GM23248 (cell line): Measurements from ENCODE around the gene ARHGEF28. TPM values are rescaled to one million over a fixed set of nuclear protein-coding genes. Genes with fewer than 3 reads are reported as not detected.

Source experiments
- DNase-seq: peaks from one replicate; pipeline ENCODE4 v3.0.0-alpha.2; 2015
- H2AFZ ChIP-seq: fragments of 200-600 bp; sonication (generic); 2 replicates; pipeline ENCODE4 v1.6.1; 2016; ENCODE audit warnings: antibody characterized with exemption
- H3F3A ChIP-seq: fragments of 200-600 bp; sonication (generic); 2 replicates; pipeline ENCODE4 v1.6.1; 2016; ENCODE audit warnings: mild to moderate bottlenecking, antibody characterized with exemption, mixed run types; ENCODE audit not compliant: insufficient read depth
- H3K27ac ChIP-seq: fragments of 200-600 bp; sonication (generic); 2 replicates; pipeline ENCODE4 v1.5.1; 2016; ENCODE audit warnings: mild to moderate bottlenecking
- H3K27me3 ChIP-seq: fragments of 200-600 bp; sonication (generic); replicated peaks from 2 replicates; pipeline ENCODE4 v1.6.1; 2016; ENCODE audit warnings: mild to moderate bottlenecking; ENCODE audit not compliant: insufficient read depth
- H3K36me3 ChIP-seq: fragments of 200-600 bp; sonication (generic); 2 replicates; pipeline ENCODE4 v1.6.1; 2016; ENCODE audit warnings: low read depth, mild to moderate bottlenecking
- H3K4me1 ChIP-seq: fragments of 200-600 bp; sonication (generic); 2 replicates; pipeline ENCODE4 v1.6.1; 2016; ENCODE audit warnings: mild to moderate bottlenecking; ENCODE audit not compliant: insufficient read depth
- H3K4me2 ChIP-seq: fragments of 200-600 bp; sonication (generic); one replicate; pipeline ENCODE4 v1.6.1; 2016; ENCODE audit warnings: mild to moderate bottlenecking; ENCODE audit not compliant: unreplicated experiment
- H3K4me3 ChIP-seq: fragments of 200-600 bp; sonication (generic); 2 replicates; pipeline ENCODE4 v1.5.1; 2016; ENCODE audit warnings: mild to moderate bottlenecking
- H3K79me2 ChIP-seq: fragments of 200-600 bp; sonication (generic); 2 replicates; pipeline ENCODE4 v1.6.1; 2016; ENCODE audit warnings: mild to moderate bottlenecking; ENCODE audit not compliant: insufficient read depth
- H3K9ac ChIP-seq: fragments of 200-600 bp; sonication (generic); 2 replicates; pipeline ENCODE4 v1.6.1; 2016; ENCODE audit warnings: mild to moderate bottlenecking
- H3K9me2 ChIP-seq: fragments of 200-600 bp; sonication (generic); 2 replicates; pipeline ENCODE4 v1.6.1; 2016; ENCODE audit warnings: mixed run types, mild to moderate bottlenecking, moderate library complexity; ENCODE audit not compliant: insufficient read depth
- H3K9me3 ChIP-seq: fragments of 200-600 bp; sonication (generic); one replicate; pipeline ENCODE4 v1.6.1; 2017; ENCODE audit warnings: low read depth
- H4K20me1 ChIP-seq: fragments of 200-600 bp; sonication (generic); 2 replicates; pipeline ENCODE4 v1.6.0; 2016; ENCODE audit not compliant: insufficient read depth
- EZH2 ChIP-seq: fragments of 200-600 bp; sonication (generic); IDR thresholded peaks from 2 replicates; pipeline ENCODE4 v1.6.1; 2018; ENCODE audit warnings: antibody characterized with exemption, mild to moderate bottlenecking; ENCODE audit not compliant: insufficient read depth, poor library complexity, severe bottlenecking
- EZH2phosphoT487 ChIP-seq: fragments of 200-600 bp; sonication (generic); IDR thresholded peaks from 2 replicates; pipeline ENCODE4 v1.6.1; 2018; ENCODE audit warnings: antibody characterized with exemption, moderate library complexity, mild to moderate bottlenecking, low read depth; ENCODE audit not compliant: insufficient read depth
- WGBS, 2 experiments: methylation state at CpG; one replicate each; pipeline ENCODE4 v1.1.6; 2015 to 2017; ENCODE audit warnings: low lambda C conversion rate in 2 of 2, low coverage in 1 of 2; ENCODE audit errors: missing lambda C conversion rate in 2 of 2; 5-methylcytosine and 5-hydroxymethylcytosine counted together
- in situ Hi-C: fragments of 300-500 bp; cut with MboI; formaldehyde crosslinking; loops from 2 replicates; pipeline ENCODE4 v1.15.0; 2020
- polyA plus RNA-seq: library from polyadenylated mRNA; unstranded; fragments of >200 nt; fragmentation: Nextera tagmentation; extraction: Ambion mirVana; gene quantifications from 2 replicates; pipeline ENCODE4 v1.2.1, GENCODE V29; 2016
- total RNA-seq: library from RNA; depleted of rRNA; stranded (reverse); fragments of >200 nt; shearing (Covaris generic); gene quantifications from 2 replicates; pipeline ENCODE4 v1.2.3, GENCODE V29; 2014

ARHGEF28 gene
- total and polyA plus RNA-seq, 2 experiments from 2014 or later: 5.0 to 9.6 TPM

DNA sequence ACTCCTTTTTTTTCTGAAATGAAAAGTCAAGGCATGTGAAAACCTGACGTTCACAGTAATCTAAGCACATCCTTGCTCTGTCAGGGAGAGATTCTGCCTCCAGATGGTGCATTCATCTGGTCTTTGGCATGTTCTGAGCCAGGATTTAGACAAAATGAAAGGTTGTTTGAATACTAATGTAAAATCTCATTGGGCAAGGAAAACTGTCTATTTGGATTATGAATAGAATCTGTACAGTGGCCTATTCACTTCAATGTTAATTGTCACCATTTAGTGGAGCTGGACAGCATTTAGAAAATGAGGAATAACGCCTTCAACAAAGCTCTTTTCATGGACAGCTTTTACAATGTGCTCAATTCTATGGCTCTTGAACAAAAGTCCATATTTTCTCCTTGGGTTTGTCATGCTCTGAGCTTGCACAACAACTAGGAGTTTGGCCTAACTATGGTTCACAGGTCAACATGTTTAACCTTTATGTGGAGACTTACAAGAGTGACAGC, 28.9 kb downstream of the ARHGEF28 start:
- H3K27me3 ChIP-seq: no peaks in the 10 kb centered on the region
- 55% methylated on average over 2 of the region's 2 CpGs for WGBS, 2 experiments
- in situ Hi-C loops: no loop called here
- H3K36me3 ChIP-seq: no peaks in the 10 kb centered on the region
- H3K9me3 ChIP-seq: no peaks in the 10 kb centered on the region
- no peaks in the 10 kb centered on the region for H4K20me1 ChIP-seq
- no peak overlapping the region for H3K9ac ChIP-seq
- no peak for DNase-seq
- 0 out of 2 replicates have a peak, but pooled peaks cover 3% of the 10 kb centered on the region for H3F3A ChIP-seq
- no peak overlapping the region; the same call in 1 of the 2 replicates for H3K27ac ChIP-seq
- peaks cover 56% of the 10 kb centered on the region for H3K79me2 ChIP-seq
- H3K9me2 ChIP-seq: no peaks in the 10 kb centered on the region; the same call in 1 of the 2 replicates
- TF ChIP-seq EZH2: no peak
- H3K4me1 ChIP-seq: peaks cover 8% of the 10 kb centered on the region
- H3K4me3 ChIP-seq: no peak overlapping the region
- no peak overlapping the region for H3K4me2 ChIP-seq
- no peak overlapping the region for H2AFZ ChIP-seq

DNA sequence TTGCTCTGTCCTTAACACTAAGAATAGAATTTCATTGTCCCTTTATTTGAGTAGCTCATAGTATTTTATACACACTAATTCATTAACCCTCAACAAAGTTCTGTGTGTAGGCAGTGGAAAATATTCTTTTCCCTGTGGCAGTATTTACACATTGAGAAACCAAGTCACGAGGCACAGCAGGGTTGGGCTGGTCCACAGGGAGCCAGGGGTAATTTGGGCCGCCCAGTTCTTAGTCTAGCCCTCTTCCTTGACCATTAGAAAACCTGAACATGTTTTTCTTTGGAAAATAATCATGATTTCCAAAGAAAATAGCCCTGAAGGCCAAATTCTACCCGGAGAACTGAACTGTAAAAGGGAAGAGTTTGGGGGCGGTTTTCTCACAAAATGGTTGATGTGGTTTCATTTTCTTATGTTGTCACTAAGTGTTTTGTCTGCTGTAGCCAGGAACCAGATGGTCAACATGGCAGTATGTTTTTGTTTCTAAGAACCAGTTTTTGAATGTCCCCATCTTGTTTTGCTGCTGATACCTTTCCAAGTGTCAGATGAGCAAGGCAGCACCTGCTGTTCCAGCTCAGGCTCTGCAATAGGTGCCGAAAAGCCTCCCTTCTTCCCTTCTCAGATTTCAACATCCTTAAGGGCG, 29.6 kb downstream of the ARHGEF28 start:
- peaks cover 8% of the 10 kb centered on the region for H3K4me1 ChIP-seq
- H3K4me2 ChIP-seq: no peak overlapping the region
- H3K9me3 ChIP-seq: no peaks in the 10 kb centered on the region
- H3K27me3 ChIP-seq: no peaks in the 10 kb centered on the region
- peaks cover 56% of the 10 kb centered on the region for H3K79me2 ChIP-seq
- no peak overlapping the region for H3K27ac ChIP-seq
- in situ Hi-C loops: no loop called here
- H3F3A ChIP-seq: 0 out of 2 replicates have a peak, but pooled peaks cover 3% of the 10 kb centered on the region
- H4K20me1 ChIP-seq: no peaks in the 10 kb centered on the region
- no peak overlapping the region for H3K4me3 ChIP-seq
- no peaks in the 10 kb centered on the region; the same call in 1 of the 2 replicates for H3K9me2 ChIP-seq
- TF ChIP-seq EZH2: no peak
- no peak for TF ChIP-seq EZH2phosphoT487
- 80 to 82% methylated on average over 6 of the region's 6 CpGs for WGBS, 2 experiments
- no peaks in the 10 kb centered on the region for H3K36me3 ChIP-seq
- no peak overlapping the region for H3K9ac ChIP-seq
- DNase-seq: no peak
- H2AFZ ChIP-seq: no peak overlapping the region

DNA sequence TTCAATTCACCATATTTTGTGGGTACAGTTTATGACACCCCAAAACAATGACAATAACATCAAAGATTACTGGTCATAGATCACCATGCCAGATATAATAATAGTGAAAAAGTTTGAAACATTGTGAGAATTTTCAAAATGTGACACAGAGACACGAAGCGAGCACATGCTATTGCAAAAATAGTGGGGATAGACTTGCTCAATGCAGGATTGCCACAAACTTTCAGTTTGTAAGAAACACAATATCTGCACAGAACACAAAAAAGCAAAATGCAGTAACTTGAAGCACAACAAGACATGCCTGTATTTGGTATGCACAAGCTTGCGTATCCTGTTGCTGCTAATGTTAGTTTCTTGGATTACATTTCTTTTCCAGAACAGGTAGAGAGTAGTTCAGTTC, 35.8 kb downstream of the ARHGEF28 start:
- in situ Hi-C loops: no loop called here
- no peaks in the 10 kb centered on the region for H3K9me3 ChIP-seq
- WGBS, 2 experiments: 96% methylated on average over 3 of the region's 3 CpGs
- H3K27me3 ChIP-seq: no peaks in the 10 kb centered on the region
- no peaks in the 10 kb centered on the region for H3F3A ChIP-seq
- H3K27ac ChIP-seq: no peak overlapping the region
- H4K20me1 ChIP-seq: no peaks in the 10 kb centered on the region
- no peak overlapping the region for H3K4me2 ChIP-seq
- no peaks in the 10 kb centered on the region for H3K4me1 ChIP-seq
- no peak overlapping the region for H2AFZ ChIP-seq
- no peak overlapping the region for H3K4me3 ChIP-seq
- peaks cover 48% of the 10 kb centered on the region for H3K79me2 ChIP-seq
- no peak for DNase-seq
- H3K9ac ChIP-seq: no peak overlapping the region
- no peaks in the 10 kb centered on the region; the same call in 1 of the 2 replicates for H3K9me2 ChIP-seq
- TF ChIP-seq EZH2phosphoT487: no peak
- no peak for TF ChIP-seq EZH2
- H3K36me3 ChIP-seq: no peaks in the 10 kb centered on the region

DNA sequence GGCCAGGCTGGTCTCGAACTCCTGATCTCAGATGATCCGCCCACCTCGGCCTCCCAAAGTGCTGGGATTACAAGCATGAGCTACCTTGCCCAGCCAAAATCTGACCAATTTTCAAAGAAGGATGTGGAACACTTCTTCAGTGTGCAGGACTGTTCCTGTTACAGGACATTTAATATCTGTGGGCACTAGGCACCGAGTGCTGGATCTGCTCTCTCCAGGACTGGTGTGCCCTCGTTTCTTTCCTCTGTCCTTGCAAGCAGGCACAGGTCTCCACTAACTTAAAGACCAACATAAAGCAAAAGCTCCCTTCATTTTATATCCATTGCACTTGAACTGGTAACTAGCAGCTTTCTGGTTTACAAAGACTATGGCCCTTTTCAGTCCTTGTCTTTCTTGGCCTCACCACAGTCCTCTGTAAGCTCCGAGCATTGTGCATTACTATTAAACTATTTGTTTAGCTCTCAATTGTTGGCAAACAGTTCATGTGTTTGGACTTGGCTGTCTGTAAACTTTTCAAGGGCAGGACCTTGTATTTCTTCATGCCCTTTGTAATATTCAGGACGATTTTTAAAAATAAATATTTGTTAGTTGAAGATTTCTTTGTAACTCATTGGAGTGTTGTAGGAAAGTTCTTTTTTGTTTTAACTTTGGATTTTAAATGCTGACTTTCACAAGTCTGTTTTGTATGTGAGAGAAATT, 37.3 kb downstream of the ARHGEF28 start:
- no peak overlapping the region for H2AFZ ChIP-seq
- no peak overlapping the region for H3K9ac ChIP-seq
- H3K36me3 ChIP-seq: no peaks in the 10 kb centered on the region
- H3K9me3 ChIP-seq: no peaks in the 10 kb centered on the region
- H3K79me2 ChIP-seq: peaks cover 45% of the 10 kb centered on the region
- H3K4me3 ChIP-seq: no peak overlapping the region
- DNase-seq: no peak
- in situ Hi-C loops: no loop called here
- H3K4me1 ChIP-seq: no peaks in the 10 kb centered on the region
- no peaks in the 10 kb centered on the region for H3F3A ChIP-seq
- H4K20me1 ChIP-seq: no peaks in the 10 kb centered on the region
- TF ChIP-seq EZH2phosphoT487 (no peak), EZH2 (no peak)
- H3K9me2 ChIP-seq: no peaks in the 10 kb centered on the region
- H3K27me3 ChIP-seq: no peaks in the 10 kb centered on the region
- no peak overlapping the region for H3K4me2 ChIP-seq
- WGBS, 2 experiments: 85% methylated on average over 7 of the region's 7 CpGs
- H3K27ac ChIP-seq: no peak overlapping the region
